Measurements from ENCODE around the gene PRLHR. TPM values are rescaled to one million over a fixed set of nuclear protein-coding genes. Genes with fewer than 3 reads are reported as not detected.

Gene PRLHR
- polyA plus RNA-seq, 1 of the 3 experiments (the other 2 are of a cell fraction), result not detected

Other genes starting within 250 kb of the PRLHR start
- 2.6 and 3.9 TPM in 2 replicates for gene CACUL1, start 159.3 kb upstream of the PRLHR start, polyA plus RNA-seq (2012; rRNA removed)